Measurements from ENCODE around the gene HERC4.
"Not testable (repeated sequence)": the region's sequence is repeated elsewhere in the genome, so short reads cannot be mapped to it uniquely, and the experiment has no call there.

The HERC4 gene

GRCh38 chr10:67982603-67983002, 92.5 kb downstream of the HERC4 start:
- peaks cover 17% of the 10 kb centered on the region for H3K36me3 ChIP-seq (ENCODE audit: control insufficient read depth, low read depth, low read length)
- H3K27ac ChIP-seq (ENCODE audit: low read length); H3K4me1 ChIP-seq (ENCODE audit: control insufficient read depth, low read depth, low read length); H3K4me3 ChIP-seq (ENCODE audit: low read length); H3K9ac ChIP-seq (ENCODE audit: low read length); H3K9me3 ChIP-seq (ENCODE audit: control insufficient read depth, low read depth, low read length); H3K27me3 ChIP-seq (ENCODE audit: control insufficient read depth, insufficient read depth, low read length): not testable (repeated sequence)

- Histone ChIP-seq H3K27me3 (ENCODE audit: control insufficient read depth, insufficient read depth, low read length) (no peaks in the 10 kb centered on the region), H3K9me3 (ENCODE audit: control insufficient read depth, low read depth, low read length) (no peaks in the 10 kb centered on the region), H3K27ac (ENCODE audit: low read length) (no peak overlapping the region), H3K4me1 (ENCODE audit: control insufficient read depth, low read depth, low read length) (peaks cover 20% of the 10 kb centered on the region), H3K36me3 (ENCODE audit: control insufficient read depth, low read depth, low read length) (peaks cover 9% of the 10 kb centered on the region), H3K4me3 (ENCODE audit: low read length) (no peak overlapping the region), H3K9ac (ENCODE audit: low read length) (no peak overlapping the region)
Observed at GRCh38 chr10:67978749-67979148, 96.3 kb downstream of the HERC4 start.

- H3K9me3 ChIP-seq (ENCODE audit: control insufficient read depth, low read depth, low read length): no peaks in the 10 kb centered on the region
- no peak overlapping the region for H3K9ac ChIP-seq (ENCODE audit: low read length)
- peaks cover 9% of the 10 kb centered on the region for H3K36me3 ChIP-seq (ENCODE audit: control insufficient read depth, low read depth, low read length)
- no peak overlapping the region for H3K27ac ChIP-seq (ENCODE audit: low read length)
- no peaks in the 10 kb centered on the region for H3K27me3 ChIP-seq (ENCODE audit: control insufficient read depth, insufficient read depth, low read length)
- H3K4me3 ChIP-seq (ENCODE audit: low read length): no peak overlapping the region
- peaks cover 20% of the 10 kb centered on the region for H3K4me1 ChIP-seq (ENCODE audit: control insufficient read depth, low read depth, low read length)
Observed at GRCh38 chr10:67977251-67977650, 97.8 kb downstream of the HERC4 start.

DNA sequence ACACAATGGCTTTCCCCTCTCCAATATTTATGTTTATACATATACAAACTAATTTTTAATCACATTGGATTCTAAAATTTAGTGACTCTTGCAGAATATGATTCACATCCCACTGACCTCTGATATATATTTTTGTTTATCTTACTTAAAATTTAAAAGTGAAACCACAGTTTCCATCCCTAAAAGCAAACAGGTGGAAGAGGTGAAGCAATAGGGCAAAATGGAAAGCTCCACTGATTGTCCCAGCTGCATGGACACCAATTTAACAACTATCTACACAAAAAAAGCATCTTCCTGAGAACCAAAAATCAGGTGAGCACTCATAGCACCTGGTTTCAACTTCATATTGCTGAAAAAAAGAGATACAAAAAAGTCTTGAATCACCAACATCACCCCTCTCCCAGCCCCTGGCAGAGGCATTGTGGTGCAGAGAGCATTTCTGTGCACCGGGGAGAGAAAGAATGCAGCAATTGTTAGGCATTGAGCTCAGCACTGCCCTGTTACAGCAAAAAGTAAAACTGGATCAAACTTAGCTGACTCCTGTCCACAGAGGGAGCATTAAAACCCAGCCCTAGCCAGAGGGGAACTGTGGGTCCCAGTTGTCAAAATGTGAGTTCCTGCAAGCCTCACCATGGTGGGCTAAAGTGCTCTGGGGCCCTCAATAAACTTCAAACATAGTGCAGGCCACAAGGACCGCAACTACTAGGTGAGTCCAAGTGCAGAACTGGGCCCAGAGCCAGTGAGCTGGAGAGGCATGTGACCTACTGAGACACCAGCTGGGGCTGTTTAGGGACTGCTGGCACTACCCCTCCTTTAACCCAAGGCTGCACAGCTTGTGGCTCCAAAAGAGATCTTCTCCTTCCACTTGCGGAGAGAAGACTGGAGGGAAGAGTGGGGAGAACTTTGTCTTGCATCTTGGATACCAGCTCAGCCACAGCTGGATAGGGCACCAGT, 98.5 kb downstream of the HERC4 start:
- no peaks in the 10 kb centered on the region for H3K27me3 ChIP-seq (ENCODE audit: control insufficient read depth, insufficient read depth, low read length)
- H3K4me3 ChIP-seq (ENCODE audit: low read length): peak overlapping the region; percentile 26
- no peak overlapping the region for H3K9ac ChIP-seq (ENCODE audit: low read length)
- H3K9me3 ChIP-seq (ENCODE audit: control insufficient read depth, low read depth, low read length): peaks cover 5% of the 10 kb centered on the region
- peak overlapping the region; percentile 22 for H3K27ac ChIP-seq (ENCODE audit: low read length)
- H3K36me3 ChIP-seq (ENCODE audit: control insufficient read depth, low read depth, low read length): peaks cover 9% of the 10 kb centered on the region
- peaks cover 20% of the 10 kb centered on the region for H3K4me1 ChIP-seq (ENCODE audit: control insufficient read depth, low read depth, low read length)

DNA sequence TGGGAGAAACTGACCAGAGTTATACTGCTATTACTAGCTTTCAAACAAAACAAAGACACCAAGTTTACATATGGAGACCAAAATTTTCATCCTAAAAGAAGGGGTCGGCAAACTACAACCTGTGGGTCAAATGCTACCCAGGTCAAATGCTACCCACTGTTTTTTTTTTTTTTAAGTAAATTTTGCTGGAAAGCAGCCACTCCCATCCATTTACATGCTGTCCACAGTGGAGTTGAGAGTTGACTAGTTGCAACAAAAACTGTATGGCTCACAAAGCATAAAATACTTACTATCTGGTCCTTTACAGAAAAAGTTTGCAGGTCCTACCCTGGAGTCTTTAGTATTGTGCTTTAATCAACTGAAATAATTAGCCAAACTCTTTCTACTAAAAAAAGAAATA, 99.2 kb downstream of the HERC4 start:
- Histone ChIP-seq H3K4me1 (ENCODE audit: control insufficient read depth, low read depth, low read length) (peaks cover 20% of the 10 kb centered on the region), H3K9ac (ENCODE audit: low read length) (no peak overlapping the region), H3K4me3 (ENCODE audit: low read length) (peak overlapping the region; percentile 26), H3K27me3 (ENCODE audit: control insufficient read depth, insufficient read depth, low read length) (no peaks in the 10 kb centered on the region), H3K27ac (ENCODE audit: low read length) (no peak overlapping the region), H3K9me3 (ENCODE audit: control insufficient read depth, low read depth, low read length) (peaks cover 7% of the 10 kb centered on the region), H3K36me3 (ENCODE audit: control insufficient read depth, low read depth, low read length) (peaks cover 9% of the 10 kb centered on the region)

DNA sequence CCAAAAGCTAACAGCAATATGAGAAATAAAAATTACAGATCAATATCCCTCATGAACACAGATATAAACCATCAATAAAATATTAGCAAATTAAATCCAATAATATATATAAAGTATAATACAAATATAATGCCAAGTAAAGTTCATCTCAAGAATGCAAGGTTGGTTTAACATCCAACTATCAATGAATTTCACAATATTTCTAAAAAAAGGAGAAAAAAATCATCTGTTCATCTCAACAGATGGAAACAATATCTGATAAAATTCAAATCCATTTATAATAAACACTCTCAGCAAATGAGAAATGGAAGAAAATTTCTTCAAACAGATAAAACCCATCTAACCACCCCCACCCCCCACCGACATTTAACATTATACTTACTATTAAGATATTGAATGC, 103.8 kb downstream of the HERC4 start:
- H3K36me3 ChIP-seq (ENCODE audit: control insufficient read depth, low read depth, low read length): no peaks in the 10 kb centered on the region
- no peaks in the 10 kb centered on the region for H3K27me3 ChIP-seq (ENCODE audit: control insufficient read depth, insufficient read depth, low read length)
- no peak overlapping the region for H3K4me3 ChIP-seq (ENCODE audit: low read length)
- H3K27ac ChIP-seq (ENCODE audit: low read length): no peak overlapping the region
- H3K4me1 ChIP-seq (ENCODE audit: control insufficient read depth, low read depth, low read length): peaks cover 8% of the 10 kb centered on the region
- no peak overlapping the region for H3K9ac ChIP-seq (ENCODE audit: low read length)
- H3K9me3 ChIP-seq (ENCODE audit: control insufficient read depth, low read depth, low read length): peaks cover 7% of the 10 kb centered on the region

GRCh38 chr10:67969875-67970274, 105.2 kb downstream of the HERC4 start:
- Histone ChIP-seq H3K36me3 (ENCODE audit: control insufficient read depth, low read depth, low read length) (no peaks in the 10 kb centered on the region), H3K9ac (ENCODE audit: low read length) (no peak overlapping the region), H3K27me3 (ENCODE audit: control insufficient read depth, insufficient read depth, low read length) (no peaks in the 10 kb centered on the region), H3K4me3 (ENCODE audit: low read length) (no peak overlapping the region), H3K27ac (ENCODE audit: low read length) (no peak overlapping the region), H3K4me1 (ENCODE audit: control insufficient read depth, low read depth, low read length) (no peaks in the 10 kb centered on the region), H3K9me3 (ENCODE audit: control insufficient read depth, low read depth, low read length) (peaks cover 7% of the 10 kb centered on the region)

DNA sequence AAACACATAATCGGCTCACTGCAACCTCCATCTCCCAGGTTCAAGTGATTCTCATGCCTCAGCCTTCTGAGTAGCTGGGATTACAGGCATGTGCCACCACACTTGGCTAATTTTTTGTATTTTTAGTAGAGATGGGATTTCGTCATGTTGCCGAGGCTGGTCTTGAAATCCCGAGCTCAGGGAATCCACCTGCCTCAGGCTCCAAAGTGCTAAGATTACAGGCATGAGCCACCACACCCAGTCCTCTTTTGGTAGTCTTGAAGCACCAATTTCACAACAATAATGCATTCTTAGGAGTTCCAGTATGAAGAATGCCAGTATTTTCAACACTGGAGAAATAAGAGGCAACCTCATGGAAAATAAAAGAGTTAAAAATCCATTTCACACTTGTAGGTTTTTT, 109.0 kb downstream of the HERC4 start:
- H3K9ac ChIP-seq (ENCODE audit: low read length); H3K36me3 ChIP-seq (ENCODE audit: control insufficient read depth, low read depth, low read length); H3K4me3 ChIP-seq (ENCODE audit: low read length); H3K4me1 ChIP-seq (ENCODE audit: control insufficient read depth, low read depth, low read length); H3K27me3 ChIP-seq (ENCODE audit: control insufficient read depth, insufficient read depth, low read length); H3K9me3 ChIP-seq (ENCODE audit: control insufficient read depth, low read depth, low read length); H3K27ac ChIP-seq (ENCODE audit: low read length): not testable (repeated sequence)

DNA sequence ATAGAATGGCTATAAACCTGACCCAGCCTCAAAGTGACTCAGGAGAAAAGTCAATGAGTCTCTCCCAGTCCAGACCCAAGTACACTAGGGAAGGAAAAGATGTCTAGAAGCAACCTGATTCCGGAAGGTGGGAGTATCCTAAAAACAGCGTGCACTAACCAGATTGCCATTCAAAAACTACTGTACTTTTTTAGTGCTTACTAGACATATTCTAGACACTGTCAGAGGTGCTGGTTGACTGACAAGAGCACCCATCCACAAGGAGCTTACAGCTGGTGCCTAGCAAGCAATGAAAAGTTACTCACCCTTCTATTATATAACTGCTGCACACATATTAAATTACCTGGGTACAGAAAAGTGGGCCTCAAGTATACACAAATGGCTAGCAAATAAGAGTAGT, 109.6 kb downstream of the HERC4 start:
- no peaks in the 10 kb centered on the region for H3K4me1 ChIP-seq (ENCODE audit: control insufficient read depth, low read depth, low read length)
- H3K9me3 ChIP-seq (ENCODE audit: control insufficient read depth, low read depth, low read length): no peaks in the 10 kb centered on the region
- no peak overlapping the region for H3K27ac ChIP-seq (ENCODE audit: low read length)
- no peak overlapping the region for H3K4me3 ChIP-seq (ENCODE audit: low read length)
- H3K36me3 ChIP-seq (ENCODE audit: control insufficient read depth, low read depth, low read length): no peaks in the 10 kb centered on the region
- H3K9ac ChIP-seq (ENCODE audit: low read length): no peak overlapping the region
- H3K27me3 ChIP-seq (ENCODE audit: control insufficient read depth, insufficient read depth, low read length): no peaks in the 10 kb centered on the region

GRCh38 chr10:67959839-67960476, 115.1 kb downstream of the HERC4 start:
- Histone ChIP-seq H3K4me1 (ENCODE audit: control insufficient read depth, low read depth, low read length) (peaks cover 2% of the 10 kb centered on the region), H3K9ac (ENCODE audit: low read length) (no peak overlapping the region), H3K36me3 (ENCODE audit: control insufficient read depth, low read depth, low read length) (no peaks in the 10 kb centered on the region), H3K27ac (ENCODE audit: low read length) (no peak overlapping the region), H3K4me3 (ENCODE audit: low read length) (no peak overlapping the region), H3K27me3 (ENCODE audit: control insufficient read depth, insufficient read depth, low read length) (no peaks in the 10 kb centered on the region), H3K9me3 (ENCODE audit: control insufficient read depth, low read depth, low read length) (no peaks in the 10 kb centered on the region)

DNA sequence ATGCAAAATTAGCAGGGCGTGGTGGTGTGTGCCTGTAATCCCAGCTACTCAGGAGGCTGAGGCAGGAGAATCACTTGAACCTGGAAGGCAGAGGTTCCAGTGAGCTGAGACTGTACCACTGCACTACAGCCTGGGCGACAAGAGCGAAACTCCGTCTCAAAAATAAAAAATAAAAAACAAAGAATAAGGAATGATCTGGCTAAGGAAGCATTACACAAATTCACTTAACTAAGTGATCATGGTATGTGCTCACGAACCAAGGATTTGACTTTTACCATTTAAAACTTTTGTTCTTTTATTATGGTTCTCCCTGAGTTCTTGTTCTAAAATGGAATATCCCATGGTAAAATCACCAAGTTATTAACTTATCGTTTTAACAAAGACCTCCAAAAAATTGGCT, 119.5 kb downstream of the HERC4 start:
- Histone ChIP-seq H3K9me3 (ENCODE audit: control insufficient read depth, low read depth, low read length) (no peaks in the 10 kb centered on the region), H3K4me3 (ENCODE audit: low read length) (no peak overlapping the region), H3K27ac (ENCODE audit: low read length) (no peak overlapping the region), H3K27me3 (ENCODE audit: control insufficient read depth, insufficient read depth, low read length) (no peaks in the 10 kb centered on the region), H3K9ac (ENCODE audit: low read length) (no peak overlapping the region), H3K36me3 (ENCODE audit: control insufficient read depth, low read depth, low read length) (peaks cover 11% of the 10 kb centered on the region), H3K4me1 (ENCODE audit: control insufficient read depth, low read depth, low read length) (peaks cover 2% of the 10 kb centered on the region)

DNA sequence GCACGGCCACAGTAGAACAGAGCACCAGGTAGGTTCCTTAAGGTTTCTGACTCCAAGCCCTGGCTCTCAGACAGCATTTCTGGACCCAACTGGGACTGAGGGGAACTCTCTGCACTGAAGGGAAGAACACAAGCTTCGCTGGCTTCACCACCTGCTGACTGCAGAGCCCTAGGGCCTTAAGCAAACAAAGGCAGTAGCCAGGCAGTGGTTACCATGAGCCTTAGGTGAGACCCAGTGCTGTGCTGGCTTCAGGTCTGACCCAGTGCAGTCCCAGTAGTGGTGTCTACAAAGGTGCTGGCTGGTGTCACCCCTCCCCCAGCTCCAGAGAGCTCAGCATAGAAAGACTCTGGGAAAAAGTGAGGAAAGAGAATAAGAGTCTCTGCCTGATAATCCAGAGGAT, 131.2 kb downstream of the HERC4 start:
- peaks cover 10% of the 10 kb centered on the region for H3K4me1 ChIP-seq (ENCODE audit: control insufficient read depth, low read depth, low read length)
- H3K4me3 ChIP-seq (ENCODE audit: low read length): no peak overlapping the region
- H3K27me3 ChIP-seq (ENCODE audit: control insufficient read depth, insufficient read depth, low read length): no peaks in the 10 kb centered on the region
- H3K27ac ChIP-seq (ENCODE audit: low read length): no peak overlapping the region
- peaks cover 5% of the 10 kb centered on the region for H3K36me3 ChIP-seq (ENCODE audit: control insufficient read depth, low read depth, low read length)
- no peaks in the 10 kb centered on the region for H3K9me3 ChIP-seq (ENCODE audit: control insufficient read depth, low read depth, low read length)
- no peak overlapping the region for H3K9ac ChIP-seq (ENCODE audit: low read length)
